ENCODE measurements around the gene KLHL17.

Gene KLHL17

GRCh38 chr1:995665-996633 is 35.6 kb downstream of the KLHL17 start:
- Histone ChIP-seq H3K4me3 (ENCODE audit: low read depth, low read length, poor library complexity, severe bottlenecking) (no peak overlapping the region), H3K4me1 (ENCODE audit: insufficient read depth, low read length, severe bottlenecking) (no peaks in the 10 kb centered on the region), H4K20me1 (ENCODE audit: insufficient read depth, low read length) (no peaks in the 10 kb centered on the region)

GRCh38 chr1:996851-997712 is 36.7 kb downstream of the KLHL17 start:
- Histone ChIP-seq H3K4me3 (ENCODE audit: low read depth, low read length, poor library complexity, severe bottlenecking) (no peak overlapping the region), H3K27me3 (ENCODE audit: insufficient read depth, low read length) (no peaks in the 10 kb centered on the region; the same call in 1 of the 2 replicates), H2AFZ (ENCODE audit: low read length) (no peak overlapping the region), H4K20me1 (ENCODE audit: insufficient read depth, low read length) (no peaks in the 10 kb centered on the region), H3K4me2 (ENCODE audit: low read length) (no peak overlapping the region), H3K36me3 (ENCODE audit: insufficient read depth, low read length) (no peaks in the 10 kb centered on the region), H3K9me2 (ENCODE audit: low read depth, low read length) (no peaks in the 10 kb centered on the region), H3K79me2 (ENCODE audit: insufficient read depth, low read length) (no peaks in the 10 kb centered on the region), H3K27ac (ENCODE audit: low read depth, low read length, poor library complexity, severe bottlenecking) (no peak overlapping the region), H3K9me3 (ENCODE audit: low read length) (no peaks in the 10 kb centered on the region), H3K9ac (ENCODE audit: low read length) (no peak overlapping the region), H3K4me1 (ENCODE audit: insufficient read depth, low read length, severe bottlenecking) (no peaks in the 10 kb centered on the region), H3F3A (ENCODE audit: insufficient read depth, low read length) (no peaks in the 10 kb centered on the region)
- TF ChIP-seq EZH2 (IDR thresholded peaks at IDR 0.05; ENCODE audit: borderline replicate concordance, low read length): no peak
- no peak for TF ChIP-seq CTCF (IDR thresholded peaks at IDR 0.05; ENCODE audit: low read length)

More at GRCh38 chr1:995665-996633, 35.6 kb downstream of the KLHL17 start:
- H3K9me3 ChIP-seq (ENCODE audit: low read length): no peaks in the 10 kb centered on the region
- H3K27ac ChIP-seq (ENCODE audit: low read depth, low read length, poor library complexity, severe bottlenecking): no peak overlapping the region
- no peak for TF ChIP-seq CTCF (IDR thresholded peaks at IDR 0.05; ENCODE audit: low read length)
- TF ChIP-seq EZH2 (IDR thresholded peaks at IDR 0.05; ENCODE audit: borderline replicate concordance, low read length): no peak
- no peaks in the 10 kb centered on the region for H3K36me3 ChIP-seq (ENCODE audit: insufficient read depth, low read length)
- H3K9me2 ChIP-seq (ENCODE audit: low read depth, low read length): no peaks in the 10 kb centered on the region
- no peak overlapping the region for H2AFZ ChIP-seq (ENCODE audit: low read length)
- no peaks in the 10 kb centered on the region for H3F3A ChIP-seq (ENCODE audit: insufficient read depth, low read length)
- no peak overlapping the region for H3K4me2 ChIP-seq (ENCODE audit: low read length)
- H3K9ac ChIP-seq (ENCODE audit: low read length): no peak overlapping the region
- H3K79me2 ChIP-seq (ENCODE audit: insufficient read depth, low read length): no peaks in the 10 kb centered on the region
- H3K27me3 ChIP-seq (ENCODE audit: insufficient read depth, low read length): no peaks in the 10 kb centered on the region; the same call in 1 of the 2 replicates

- Histone ChIP-seq H3K9me2 (ENCODE audit: low read depth, low read length) (no peaks in the 10 kb centered on the region), H3K27ac (ENCODE audit: low read depth, low read length, poor library complexity, severe bottlenecking) (no peak overlapping the region), H3F3A (ENCODE audit: insufficient read depth, low read length) (no peaks in the 10 kb centered on the region), H3K36me3 (ENCODE audit: insufficient read depth, low read length) (no peaks in the 10 kb centered on the region), H3K27me3 (ENCODE audit: insufficient read depth, low read length) (no peaks in the 10 kb centered on the region; the same call in 1 of the 2 replicates), H3K79me2 (ENCODE audit: insufficient read depth, low read length) (no peaks in the 10 kb centered on the region), H4K20me1 (ENCODE audit: insufficient read depth, low read length) (no peaks in the 10 kb centered on the region), H3K9me3 (ENCODE audit: low read length) (no peaks in the 10 kb centered on the region), H3K4me1 (ENCODE audit: insufficient read depth, low read length, severe bottlenecking) (no peaks in the 10 kb centered on the region), H2AFZ (ENCODE audit: low read length) (no peak overlapping the region), H3K9ac (ENCODE audit: low read length) (no peak overlapping the region), H3K4me2 (ENCODE audit: low read length) (no peak overlapping the region), H3K4me3 (ENCODE audit: low read depth, low read length, poor library complexity, severe bottlenecking) (no peak overlapping the region)
- TF ChIP-seq CTCF (IDR thresholded peaks at IDR 0.05; ENCODE audit: low read length) (no peak), EZH2 (IDR thresholded peaks at IDR 0.05; ENCODE audit: borderline replicate concordance, low read length) (no peak)
These were observed 37.3 kb downstream of the KLHL17 start for GRCh38 chr1:997713-997992.
